ENCODE measurements around the gene C5orf47. TPM values are rescaled to one million over a fixed set of nuclear protein-coding genes. Genes with fewer than 3 reads are reported as not detected.

C5orf47 gene
- total RNA-seq, 1 experiment from 2014 or later: 0.18 TPM

DNA sequence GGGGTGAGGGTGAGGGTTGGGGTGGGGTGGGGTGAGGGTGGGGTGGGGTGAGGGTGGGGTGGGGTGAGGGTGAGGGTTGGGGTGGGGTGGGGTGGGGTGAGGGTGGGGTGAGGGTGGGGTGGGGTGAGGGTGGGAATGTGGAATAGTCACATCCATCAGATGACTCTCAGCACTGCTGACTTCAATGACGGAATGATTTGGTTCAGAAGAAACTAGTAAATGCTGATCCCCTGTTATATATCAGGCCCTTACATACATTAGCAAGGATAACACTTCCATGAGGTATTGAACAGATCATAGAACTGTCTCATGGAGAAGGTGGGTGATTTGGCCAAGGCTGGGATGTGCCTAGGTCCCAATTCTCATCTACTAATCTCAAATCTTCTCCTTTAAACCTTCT lies 24.5 kb upstream of the C5orf47 start:
- peaks cover 13% of the 10 kb centered on the region for H3K4me1 Mint-ChIP-seq (ENCODE audit: low read depth, unreplicated experiment)
- DNase-seq: no peak
- no peaks in the 10 kb centered on the region for H3K27me3 Mint-ChIP-seq (ENCODE audit: insufficient read depth, unreplicated experiment)
- H3K4me3 Mint-ChIP-seq (ENCODE audit: unreplicated experiment): no peak overlapping the region
- ChIA-PET CTCF (no interaction called here), POLR2A (no interaction called here)
- peaks cover 15% of the 10 kb centered on the region for H3K4me1 ChIP-seq
- no peaks in the 10 kb centered on the region for H3K36me3 Mint-ChIP-seq (ENCODE audit: insufficient read depth, unreplicated experiment)
- H3K27ac Mint-ChIP-seq (ENCODE audit: unreplicated experiment): no peak overlapping the region
- H3K36me3 ChIP-seq (ENCODE audit: control insufficient read depth, insufficient read depth, low read length): no peaks in the 10 kb centered on the region
- H3K4me3 ChIP-seq (ENCODE audit: low read depth, low read length): no peak overlapping the region
- BruUV-seq (replicated peaks): no TSS peak
- no peaks in the 10 kb centered on the region for H3K9me3 ChIP-seq
- no peaks in the 10 kb centered on the region for H3K27me3 ChIP-seq (replicated peaks; ENCODE audit: control insufficient read depth, insufficient read depth, low read length)
- intact Hi-C loops (cut with micrococcal nuclease; ENCODE audit: unreplicated experiment): no loop called here
- TF ChIP-seq, protein P1, sequence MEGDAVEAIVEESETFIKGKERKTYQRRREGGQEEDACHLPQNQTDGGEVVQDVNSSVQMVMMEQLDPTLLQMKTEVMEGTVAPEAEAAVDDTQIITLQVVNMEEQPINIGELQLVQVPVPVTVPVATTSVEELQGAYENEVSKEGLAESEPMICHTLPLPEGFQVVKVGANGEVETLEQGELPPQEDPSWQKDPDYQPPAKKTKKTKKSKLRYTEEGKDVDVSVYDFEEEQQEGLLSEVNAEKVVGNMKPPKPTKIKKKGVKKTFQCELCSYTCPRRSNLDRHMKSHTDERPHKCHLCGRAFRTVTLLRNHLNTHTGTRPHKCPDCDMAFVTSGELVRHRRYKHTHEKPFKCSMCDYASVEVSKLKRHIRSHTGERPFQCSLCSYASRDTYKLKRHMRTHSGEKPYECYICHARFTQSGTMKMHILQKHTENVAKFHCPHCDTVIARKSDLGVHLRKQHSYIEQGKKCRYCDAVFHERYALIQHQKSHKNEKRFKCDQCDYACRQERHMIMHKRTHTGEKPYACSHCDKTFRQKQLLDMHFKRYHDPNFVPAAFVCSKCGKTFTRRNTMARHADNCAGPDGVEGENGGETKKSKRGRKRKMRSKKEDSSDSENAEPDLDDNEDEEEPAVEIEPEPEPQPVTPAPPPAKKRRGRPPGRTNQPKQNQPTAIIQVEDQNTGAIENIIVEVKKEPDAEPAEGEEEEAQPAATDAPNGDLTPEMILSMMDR (IDR thresholded peaks at IDR 0.05; ENCODE audit: insufficient read depth in 1 of 2, low read depth in 1 of 2, low read length in 1 of 2, severe bottlenecking in 1 of 2, unreplicated experiment in 1 of 2): no peak
- H3K9me3 Mint-ChIP-seq (ENCODE audit: unreplicated experiment): no peaks in the 10 kb centered on the region

DNA sequence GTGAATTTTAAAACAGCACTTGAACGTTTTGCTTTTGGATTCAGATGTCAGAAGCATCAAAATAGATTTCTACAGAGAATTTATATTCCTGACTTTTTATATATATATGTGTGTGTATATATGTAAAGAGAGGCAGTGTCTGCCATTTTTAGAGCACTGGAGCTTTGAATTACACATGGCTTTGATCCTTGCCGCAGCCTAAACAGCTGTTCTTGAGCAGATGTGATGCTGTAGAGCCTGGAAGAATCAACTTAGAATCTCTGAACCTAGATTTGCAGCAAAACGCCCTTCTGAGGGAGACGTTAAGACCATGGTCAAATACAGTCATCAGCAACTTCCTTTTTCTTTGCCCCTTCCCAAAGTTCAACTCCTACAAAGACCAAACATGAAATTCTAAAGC lies 21.7 kb upstream of the C5orf47 start:
- no TSS peak for BruUV-seq (replicated peaks)
- TF ChIP-seq, protein P1 (IDR thresholded peaks at IDR 0.05; ENCODE audit: insufficient read depth in 1 of 2, low read depth in 1 of 2, low read length in 1 of 2, severe bottlenecking in 1 of 2, unreplicated experiment in 1 of 2): no peak
- Mint-ChIP-seq H3K9me3 (ENCODE audit: unreplicated experiment) (no peaks in the 10 kb centered on the region), H3K27me3 (ENCODE audit: insufficient read depth, unreplicated experiment) (no peaks in the 10 kb centered on the region), H3K4me1 (ENCODE audit: low read depth, unreplicated experiment) (peaks cover 35% of the 10 kb centered on the region), H3K4me3 (ENCODE audit: unreplicated experiment) (no peak overlapping the region), H3K36me3 (ENCODE audit: insufficient read depth, unreplicated experiment) (peaks cover 4% of the 10 kb centered on the region), H3K27ac (ENCODE audit: unreplicated experiment) (peak overlapping the region; percentile 46)
- intact Hi-C loops (cut with micrococcal nuclease; ENCODE audit: unreplicated experiment): loop anchor here (5.0 kb wide), 1 partner anchor 35 kb away; no protein-coding TSS in a partner anchor
- peaks cover 38% of the 10 kb centered on the region for H3K4me1 ChIP-seq
- H3K36me3 ChIP-seq (ENCODE audit: control insufficient read depth, insufficient read depth, low read length): no peaks in the 10 kb centered on the region
- ChIA-PET POLR2A (interaction anchor here (1.2 kb wide), 1 partner anchor 79 kb away, joined by 3 read pairs; the partner anchor contains the start of gene CPEB4), CTCF (no interaction called here)
- no peak overlapping the region for H3K4me3 ChIP-seq (ENCODE audit: low read depth, low read length)
- no peaks in the 10 kb centered on the region for H3K9me3 ChIP-seq
- no peak for DNase-seq
- no peaks in the 10 kb centered on the region for H3K27me3 ChIP-seq (replicated peaks; ENCODE audit: control insufficient read depth, insufficient read depth, low read length)

DNA sequence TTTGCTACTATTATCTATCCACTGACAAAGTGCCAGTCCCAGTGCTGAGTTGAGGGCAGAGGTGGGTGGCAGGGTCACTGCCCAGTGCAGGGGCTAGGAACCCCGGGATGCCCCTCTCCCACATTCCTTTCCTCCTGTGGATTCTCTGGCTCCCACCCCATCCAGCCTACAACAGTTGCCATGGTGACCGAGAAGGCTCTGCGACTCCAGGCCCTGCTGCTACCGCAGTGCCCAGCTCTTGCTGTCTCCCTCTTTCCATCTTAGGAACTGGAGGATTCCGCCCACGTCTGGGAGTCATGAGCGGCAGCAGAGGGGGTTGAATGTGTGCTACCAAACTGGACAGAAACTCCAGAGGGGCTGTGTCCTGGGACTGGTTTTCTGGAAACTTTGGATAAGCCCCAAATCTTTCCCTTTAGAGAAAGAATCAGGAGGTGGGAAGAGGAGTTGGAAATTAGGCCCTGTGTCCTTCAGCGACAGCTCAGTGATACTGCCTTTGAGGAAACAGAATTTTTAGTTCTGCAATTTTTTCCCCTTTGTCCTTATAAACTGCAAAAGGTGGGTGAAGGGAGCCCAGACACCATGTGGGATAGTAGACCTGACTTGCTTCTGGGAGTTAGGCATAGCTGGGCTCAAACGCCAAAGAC lies 20.7 kb upstream of the C5orf47 start:
- H3K36me3 Mint-ChIP-seq (ENCODE audit: insufficient read depth, unreplicated experiment): peaks cover 4% of the 10 kb centered on the region
- ChIA-PET POLR2A (interaction anchor here (1.2 kb wide), 1 partner anchor 80 kb away, joined by 3 read pairs; the partner anchor contains the start of gene CPEB4), CTCF (no interaction called here)
- DNase-seq: no peak
- H3K4me1 ChIP-seq: peaks cover 46% of the 10 kb centered on the region
- H3K9me3 Mint-ChIP-seq (ENCODE audit: unreplicated experiment): no peaks in the 10 kb centered on the region
- H3K9me3 ChIP-seq: no peaks in the 10 kb centered on the region
- intact Hi-C loops (cut with micrococcal nuclease; ENCODE audit: unreplicated experiment): loop anchor here (5.0 kb wide), 1 partner anchor 36 kb away; no protein-coding TSS in a partner anchor
- H3K4me3 ChIP-seq (ENCODE audit: low read depth, low read length): no peak overlapping the region
- peak overlapping the region; percentile 85 for H3K27ac Mint-ChIP-seq (ENCODE audit: unreplicated experiment)
- H3K4me1 Mint-ChIP-seq (ENCODE audit: low read depth, unreplicated experiment): peaks cover 35% of the 10 kb centered on the region
- H3K4me3 Mint-ChIP-seq (ENCODE audit: unreplicated experiment): no peak overlapping the region
- BruUV-seq (replicated peaks): TSS peak; percentile 12
- no peaks in the 10 kb centered on the region for H3K27me3 Mint-ChIP-seq (ENCODE audit: insufficient read depth, unreplicated experiment)
- H3K27me3 ChIP-seq (replicated peaks; ENCODE audit: control insufficient read depth, insufficient read depth, low read length): no peaks in the 10 kb centered on the region
- no peaks in the 10 kb centered on the region for H3K36me3 ChIP-seq (ENCODE audit: control insufficient read depth, insufficient read depth, low read length)
- TF ChIP-seq, protein P1 (IDR thresholded peaks at IDR 0.05; ENCODE audit: insufficient read depth in 1 of 2, low read depth in 1 of 2, low read length in 1 of 2, severe bottlenecking in 1 of 2, unreplicated experiment in 1 of 2): no peak
